ENCODE data around the gene TIAM1.

TIAM1 gene

DNA sequence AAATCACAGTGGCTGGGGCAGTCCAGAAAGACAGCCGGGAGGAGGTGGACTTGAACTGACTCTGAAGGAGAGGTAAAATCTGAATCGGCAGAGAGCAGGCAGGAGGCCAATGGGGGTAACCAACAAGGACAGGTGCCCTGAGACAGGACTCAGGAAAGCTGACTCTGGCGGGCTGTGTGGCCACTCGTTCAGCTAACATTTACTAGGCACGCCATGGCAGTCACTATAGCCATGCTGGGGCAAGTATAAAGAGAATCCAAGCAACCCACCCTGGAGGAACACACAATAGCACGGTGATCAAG lies 7.4 kb downstream of the TIAM1 start:
- DNase-seq (ENCODE audit: low read depth) = no peak
- H3K4me3 ChIP-seq (replicated peaks; ENCODE audit: low read depth, low read length) = no peak overlapping the region
- TF ChIP-seq CTCF (IDR thresholded peaks at IDR 0.05; ENCODE audit: low read length, missing control alignments) = no peak

DNA sequence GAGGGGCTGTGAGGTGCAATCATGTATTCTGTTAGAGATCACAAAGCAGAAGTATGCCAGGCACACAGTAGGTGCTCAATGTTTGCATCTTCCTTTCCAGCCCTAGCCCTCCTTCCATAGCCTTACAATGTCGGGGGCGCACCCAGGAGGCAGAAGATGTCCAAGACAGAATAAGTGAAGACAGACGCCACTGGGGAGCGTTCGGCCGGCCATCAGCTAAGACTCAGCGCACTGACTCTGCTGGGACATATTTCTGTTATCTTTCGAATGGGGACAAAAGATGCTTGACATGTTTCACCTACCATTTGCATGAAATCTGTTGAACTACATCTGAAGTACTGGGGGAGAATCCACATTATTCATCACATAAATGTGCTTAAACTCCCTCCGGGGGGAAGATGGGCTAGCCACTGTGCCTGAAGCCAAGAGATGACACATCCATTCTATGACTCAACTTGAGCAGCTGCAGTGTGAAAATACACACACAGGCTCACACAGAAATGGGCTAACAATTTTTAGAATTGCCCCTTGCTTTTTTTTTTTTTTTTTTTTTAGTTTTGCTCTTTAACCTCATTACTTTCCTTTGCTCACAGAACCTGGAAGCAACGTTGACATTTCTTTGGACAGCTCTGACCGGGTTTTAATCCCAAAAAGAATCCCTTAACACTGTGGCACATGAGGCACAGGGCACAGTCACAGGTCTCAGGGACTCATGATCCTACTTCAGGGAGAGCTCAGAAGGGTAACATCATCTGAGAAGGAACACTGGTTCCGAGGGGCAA lies 7.9 kb downstream of the TIAM1 start:
- TF ChIP-seq CTCF (IDR thresholded peaks at IDR 0.05; ENCODE audit: low read length, missing control alignments) = no peak
- DNase-seq (ENCODE audit: low read depth) = peak; percentile 84
- no peak overlapping the region for H3K4me3 ChIP-seq (replicated peaks; ENCODE audit: low read depth, low read length)

- H3K4me3 ChIP-seq (replicated peaks; ENCODE audit: low read depth, low read length) = no peak overlapping the region
- no peak for TF ChIP-seq CTCF (IDR thresholded peaks at IDR 0.05; ENCODE audit: low read length, missing control alignments)
- no peak for DNase-seq (ENCODE audit: low read depth)
These were observed 9.4 kb downstream of the TIAM1 start for GRCh38 chr21:31334648-31335121.

DNA sequence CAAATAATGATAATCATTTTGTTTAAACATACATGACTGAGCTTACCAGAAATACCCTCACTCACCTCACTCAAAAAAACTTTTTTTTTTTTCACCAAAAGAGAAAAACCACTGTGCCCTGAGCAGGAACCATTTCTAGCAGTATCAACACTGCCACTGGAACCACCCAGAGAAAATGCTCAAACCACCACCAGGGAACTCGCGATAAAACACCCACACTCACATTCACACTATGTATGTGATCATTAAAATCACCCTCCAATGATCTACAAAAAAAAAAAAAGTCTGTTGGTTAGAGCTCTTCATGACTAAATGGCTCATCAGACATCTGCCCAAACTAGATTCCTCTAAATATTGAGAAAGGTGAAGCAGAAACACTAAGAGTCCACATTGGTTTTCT lies 11.5 kb downstream of the TIAM1 start:
- no peak overlapping the region for H3K4me3 ChIP-seq (replicated peaks; ENCODE audit: low read depth, low read length)
- TF ChIP-seq CTCF (IDR thresholded peaks at IDR 0.05; ENCODE audit: low read length, missing control alignments) = no peak
- DNase-seq (ENCODE audit: low read depth) = no peak

GRCh38 chr21:31331231-31331630 lies 12.8 kb downstream of the TIAM1 start:
- H3K4me3 ChIP-seq (replicated peaks; ENCODE audit: low read depth, low read length) = no peak overlapping the region
- TF ChIP-seq CTCF (IDR thresholded peaks at IDR 0.05; ENCODE audit: low read length, missing control alignments) = no peak
- DNase-seq (ENCODE audit: low read depth) = no peak

DNA sequence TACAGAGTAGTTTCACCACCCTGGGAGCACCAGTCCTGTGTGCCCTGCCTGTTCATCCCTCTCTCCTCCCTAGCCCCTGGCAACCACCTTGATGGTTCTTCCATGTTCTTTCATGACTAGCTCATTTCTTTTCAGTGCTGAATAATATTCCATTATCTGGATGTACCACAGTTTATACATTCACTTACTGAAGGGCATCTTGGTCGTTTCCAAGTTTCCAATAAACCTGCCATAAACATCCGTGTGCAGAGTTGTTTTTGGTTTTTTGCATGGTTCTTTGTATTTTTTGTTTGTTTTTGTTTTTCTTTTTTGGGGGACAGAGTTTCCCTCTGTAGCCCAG lies 13.9 kb downstream of the TIAM1 start:
- no peak for TF ChIP-seq CTCF (IDR thresholded peaks at IDR 0.05; ENCODE audit: low read length, missing control alignments)
- no peak overlapping the region for H3K4me3 ChIP-seq (replicated peaks; ENCODE audit: low read depth, low read length)
- no peak for DNase-seq (ENCODE audit: low read depth)

DNA sequence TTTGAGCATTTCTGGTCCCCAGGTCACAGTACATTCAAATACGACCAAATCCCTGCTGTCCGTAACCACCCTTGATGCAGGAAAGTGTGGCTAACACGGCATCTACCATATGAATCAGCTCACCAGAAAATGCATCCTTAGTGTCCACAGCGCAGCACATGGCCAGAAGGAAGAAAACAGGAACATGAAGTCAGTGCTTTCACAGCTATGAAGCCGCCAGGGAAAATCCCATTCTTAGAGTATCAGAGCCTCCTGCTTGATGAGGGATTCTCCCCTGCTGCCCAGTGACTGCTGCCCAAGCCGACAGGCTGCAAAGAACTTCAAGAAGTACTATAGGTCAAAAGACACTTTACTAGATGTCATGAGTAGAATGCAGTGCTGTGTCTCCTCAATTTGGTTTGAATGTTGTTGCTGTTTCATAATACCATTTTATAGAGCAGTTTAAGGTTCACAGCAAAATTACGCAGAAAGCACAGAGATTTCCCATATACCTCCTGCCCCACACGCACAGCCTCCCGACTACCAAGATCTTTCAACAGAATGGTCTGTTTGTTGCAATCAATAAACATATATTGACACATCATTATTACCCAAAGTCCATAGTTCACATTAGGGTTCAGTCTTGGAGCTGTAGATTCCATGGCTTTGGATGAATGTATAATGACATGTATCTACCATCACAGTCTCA lies 14.5 kb downstream of the TIAM1 start:
- TF ChIP-seq CTCF (IDR thresholded peaks at IDR 0.05; ENCODE audit: low read length, missing control alignments) = no peak
- no peak overlapping the region for H3K4me3 ChIP-seq (replicated peaks; ENCODE audit: low read depth, low read length)
- DNase-seq (ENCODE audit: low read depth) = no peak

Data from fibroblast of pulmonary artery (primary cell).